A673 (cell line): Measurements from ENCODE around the gene SNX30.

Experiments used
- EZH2 ChIP-seq: fragments of 200-600 bp; sonication (generic); IDR thresholded peaks from 2 replicates; pipeline ENCODE4 v1.6.1; 2017; ENCODE audit warnings: borderline replicate concordance, low read depth, mild to moderate bottlenecking, mixed read lengths, antibody characterized with exemption, low read length; ENCODE audit not compliant: poor library complexity, severe bottlenecking
- TF ChIP-seq, protein P1 (sequence below): fragments of 300-800, 200-600 bp; sonication (generic); conservative IDR thresholded peaks from 2 replicates; pipeline ENCODE4 v1.5.1; 2017; ENCODE audit warnings: low read depth, mild to moderate bottlenecking, antibody characterized with exemption, low read length, moderate library complexity, mixed read lengths

DNA sequence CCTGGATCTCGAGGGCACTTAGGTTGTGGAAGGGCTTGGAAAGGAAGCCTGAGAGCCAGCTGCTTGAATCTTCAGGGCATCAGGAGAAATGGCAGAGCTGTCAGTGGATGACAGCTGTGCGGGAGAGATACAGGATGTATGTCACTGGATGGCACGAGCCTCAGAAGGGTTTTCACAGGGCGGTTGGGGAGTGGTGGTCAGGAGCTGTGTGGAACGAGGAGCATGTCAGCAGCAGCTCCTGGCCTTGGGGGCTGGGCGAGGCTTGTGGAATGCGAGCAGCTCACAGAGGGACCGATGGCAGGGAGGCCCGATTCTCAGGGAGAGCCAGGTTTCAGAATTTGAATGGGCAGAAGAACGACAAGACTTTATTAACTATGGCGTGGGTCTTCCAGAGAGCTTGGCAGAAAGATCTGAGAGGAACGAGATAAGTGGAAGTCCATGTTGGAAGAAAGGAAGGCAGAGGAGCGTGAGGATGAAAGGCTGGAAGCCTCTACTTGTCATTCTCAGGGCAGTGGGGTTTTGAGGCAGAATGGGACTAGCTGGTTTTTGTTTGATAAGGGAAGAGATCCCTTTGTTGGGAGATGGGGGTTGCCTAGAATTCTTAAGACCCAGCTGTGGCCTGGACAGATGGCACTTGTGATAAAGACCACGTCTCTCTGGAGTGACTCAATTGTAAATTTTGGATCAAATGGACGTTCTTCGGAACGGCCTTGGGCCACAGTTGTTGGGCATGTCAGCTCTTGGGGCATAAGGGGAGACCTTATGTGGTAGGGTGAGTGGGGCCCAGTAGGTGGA lies 60.3 kb downstream of the SNX30 start:
- TF ChIP-seq, protein P1, sequence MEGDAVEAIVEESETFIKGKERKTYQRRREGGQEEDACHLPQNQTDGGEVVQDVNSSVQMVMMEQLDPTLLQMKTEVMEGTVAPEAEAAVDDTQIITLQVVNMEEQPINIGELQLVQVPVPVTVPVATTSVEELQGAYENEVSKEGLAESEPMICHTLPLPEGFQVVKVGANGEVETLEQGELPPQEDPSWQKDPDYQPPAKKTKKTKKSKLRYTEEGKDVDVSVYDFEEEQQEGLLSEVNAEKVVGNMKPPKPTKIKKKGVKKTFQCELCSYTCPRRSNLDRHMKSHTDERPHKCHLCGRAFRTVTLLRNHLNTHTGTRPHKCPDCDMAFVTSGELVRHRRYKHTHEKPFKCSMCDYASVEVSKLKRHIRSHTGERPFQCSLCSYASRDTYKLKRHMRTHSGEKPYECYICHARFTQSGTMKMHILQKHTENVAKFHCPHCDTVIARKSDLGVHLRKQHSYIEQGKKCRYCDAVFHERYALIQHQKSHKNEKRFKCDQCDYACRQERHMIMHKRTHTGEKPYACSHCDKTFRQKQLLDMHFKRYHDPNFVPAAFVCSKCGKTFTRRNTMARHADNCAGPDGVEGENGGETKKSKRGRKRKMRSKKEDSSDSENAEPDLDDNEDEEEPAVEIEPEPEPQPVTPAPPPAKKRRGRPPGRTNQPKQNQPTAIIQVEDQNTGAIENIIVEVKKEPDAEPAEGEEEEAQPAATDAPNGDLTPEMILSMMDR = no peak
- TF ChIP-seq EZH2 = no peak
